Ovary (tissue), 9 donors: ENCODE data around the gene SOX2. TPM values are rescaled to one million over a fixed set of nuclear protein-coding genes. Genes with fewer than 3 reads are reported as not detected.
"Not testable (repeated sequence)": the region's sequence is repeated elsewhere in the genome, so short reads cannot be mapped to it uniquely, and the experiment has no call there.

Experiments used
- DNase-seq, 5 donors: peaks; one replicate each; pipeline ENCODE4 v3.0.0-alpha.2; 2019 to 2020
- H3K27ac ChIP-seq, 2 donors: fragments of 200-600 bp; one replicate each; pipeline versions ENCODE4 v1.5.1 to v1.8.0; 2019 to 2022
- H3K27me3 ChIP-seq: fragments of 200-600 bp; one replicate; pipeline ENCODE4 v1.8.0; 2022
- H3K36me3 ChIP-seq: fragments of 200-600 bp; sonication (generic); one replicate; pipeline ENCODE4 v1.5.1; 2019
- H3K4me1 ChIP-seq: one replicate; pipeline ENCODE4 v1.8.1; 2013; ENCODE audit warnings: mild to moderate bottlenecking, moderate library complexity; ENCODE audit not compliant: insufficient read depth
- H3K4me3 ChIP-seq: fragments of 200-600 bp; sonication (generic); one replicate; pipeline ENCODE4 v1.5.1; 2017
- H3K9me3 ChIP-seq, 2 donors: fragments of 200-600 bp in 1 of 2; sonication (generic) in 1 of 2; one replicate each; pipeline versions ENCODE4 v1.5.1 to v1.8.1; 2013 to 2019; ENCODE audit warnings: mild to moderate bottlenecking in 1 of 2, moderate library complexity in 1 of 2
- CTCF ChIP-seq, 3 donors: fragments of 450-650 bp in 2 of 3; fragments of 200-600 bp in 1 of 3; IDR thresholded peaks; one replicate each; pipeline versions ENCODE4 v1.5.1 to v1.8.0; 2016 to 2022; ENCODE audit warnings: antibody characterized with exemption in 3 of 3, mild to moderate bottlenecking in 1 of 3
- EP300 ChIP-seq: sonication (generic); formaldehyde crosslinking; IDR thresholded peaks from one replicate; pipeline ENCODE4 v1.6.1; 2017; ENCODE audit warnings: antibody characterized with exemption
- POLR2A ChIP-seq: fragments of 450-650 bp; IDR thresholded peaks from one replicate; pipeline ENCODE4 v1.6.1; 2017; ENCODE audit warnings: antibody characterized with exemption, mild to moderate bottlenecking, moderate library complexity
- WGBS, 3 donors: extraction: QIAGEN DNeasy Blood & Tissue Kit in 1 of 3; methylation state at CpG; one replicate each; pipeline versions ENCODE4 v1.1.5 to v1.1.7; 2013 to 2017; 5-methylcytosine and 5-hydroxymethylcytosine counted together
- intact Hi-C, 4 donors: fragments of 100-400 bp; cut with DNase I; formaldehyde crosslinking; loops; one replicate each; pipeline versions ENCODE4 v1.11.0 to v1.15.1; 2022 to 2023
- polyA plus RNA-seq, 2 donors: library from polyadenylated mRNA; stranded (reverse); fragments of 200-250 nt in 1 of 2; fragments of 350-450 nt in 1 of 2; fragmentation: Illumina TruSeq in 1 of 2; extraction: RNeasy Lipid Tissue Mini Kit (QIAGEN cat#74804) in 1 of 2; gene quantifications; one replicate each; pipeline ENCODE4 v1.2.3, GENCODE V29; 2013 to 2014
- small RNA-seq: library from RNA; depleted of rRNA; stranded (forward); fragments of <200 nt; gene quantifications from one replicate; pipeline ENCODE3, GENCODE V24; 2016
- total RNA-seq, 7 donors: library from RNA; depleted of rRNA in 2 of 7; stranded (reverse); fragments of >200 nt in 2 of 7; fragmentation: NEBNext Ultra II Directional in 3 of 7; extraction: Animal tissue kit (Norgen Biotek cat#: 25700) in 3 of 7; gene quantifications; one replicate each; pipeline versions ENCODE4 v1.1.0 to v1.2.4, GENCODE V29; 2016 to 2023
- donor health status: DM: no; HTN: no; CAD: no; lungs with moderate emphysema.
- donor health status: DM: no; HTN: no; CAD: no.
- donor health status: Bipolar disorder and iron deficiency.
- donor health status: DM: yes; HTN: yes; CAD: no.
- donor health status: DM: no; HTN: no; CAD: no.
- donor health status: DM: yes; HTN: yes; CAD: no.

SOX2 gene
- total and polyA plus RNA-seq, 9 donors: 0.23 to 0.69 (median 0.36) TPM; not detected in 2

GRCh38 chr3:181757694-181758306 lies 46.1 kb downstream of the SOX2 start:
- intact Hi-C loops: no loop called here
- no peaks in the 10 kb centered on the region for H3K36me3 ChIP-seq
- DNase-seq: no peak
- no peak overlapping the region for H3K4me3 ChIP-seq
- WGBS, 3 donors: 18 to 23% (median 21%) methylated on average over 3 of the region's 3 CpGs
- no peaks in the 10 kb centered on the region for H3K4me1 ChIP-seq
- H3K9me3 ChIP-seq: no peaks in the 10 kb centered on the region
- TF ChIP-seq CTCF (IDR thresholded peaks at IDR 0.05) (no peak), EP300 (no peak)
- H3K27ac ChIP-seq: no peak overlapping the region
- no peaks in the 10 kb centered on the region for H3K27me3 ChIP-seq

- Histone ChIP-seq H3K9me3 (no peaks in the 10 kb centered on the region), H3K36me3 (no peaks in the 10 kb centered on the region), H3K4me1 (no peaks in the 10 kb centered on the region), H3K27me3 (no peaks in the 10 kb centered on the region), H3K4me3 (no peak overlapping the region), H3K27ac (no peak overlapping the region)
- WGBS, 3 donors: 83 to 91% (median 87%) methylated on average over 6 of the region's 6 CpGs
- no peak for TF ChIP-seq EP300
- no peak for TF ChIP-seq POLR2A
- no peak for DNase-seq
- intact Hi-C loops: no loop called here
Measured at GRCh38 chr3:181761906-181762305, 50.2 kb downstream of the SOX2 start.

- H3K27me3 ChIP-seq, H3K27ac ChIP-seq, intact Hi-C loops, DNase-seq, H3K9me3 ChIP-seq, H3K4me3 ChIP-seq, H3K4me1 ChIP-seq, H3K36me3 ChIP-seq: not testable (repeated sequence)
- 84 to 95% (median 95%) methylated on average over 5 of the region's 5 CpGs for WGBS, 3 donors
Measured at GRCh38 chr3:181764033-181764432, 52.3 kb downstream of the SOX2 start.

Small RNA genes within 50 kb of the gene (small RNA-seq; reads per million reads assigned to genes)
- not detected for gene RF01954
